Glutamatergic neuron (in vitro differentiated cells): ENCODE measurements around the gene OR10A4. TPM values are rescaled to one million over a fixed set of nuclear protein-coding genes. Genes with fewer than 3 reads are reported as not detected.
A peak's percentile ranks its signal among the peaks of the same experiment; 100 is the strongest.

Experiments
- DNase-seq: peaks from one replicate; pipeline ENCODE4 v3.0.0; 2022
- H3K27ac Mint-ChIP-seq: one replicate; pipeline ENCODE4 v1.8.0; 2020; ENCODE audit warnings: mild to moderate bottlenecking, mixed read lengths, inconsistent platforms; ENCODE audit not compliant: unreplicated experiment
- H3K27me3 Mint-ChIP-seq: one replicate; pipeline ENCODE4 v1.8.0; 2020; ENCODE audit warnings: mild to moderate bottlenecking, moderate library complexity, mixed read lengths, inconsistent platforms; ENCODE audit not compliant: unreplicated experiment
- H3K36me3 Mint-ChIP-seq: one replicate; pipeline ENCODE4 v1.8.0; 2020; ENCODE audit warnings: mild to moderate bottlenecking, mixed read lengths, inconsistent platforms; ENCODE audit not compliant: unreplicated experiment
- H3K4me1 Mint-ChIP-seq: one replicate; pipeline ENCODE4 v1.8.0; 2020; ENCODE audit warnings: mild to moderate bottlenecking, low read depth, mixed read lengths, inconsistent platforms; ENCODE audit not compliant: unreplicated experiment
- H3K4me3 Mint-ChIP-seq: one replicate; pipeline ENCODE4 v1.8.0; 2020; ENCODE audit warnings: mild to moderate bottlenecking, mixed read lengths, inconsistent platforms; ENCODE audit not compliant: unreplicated experiment
- H3K9me3 Mint-ChIP-seq: one replicate; pipeline ENCODE4 v1.8.0; 2020; ENCODE audit warnings: mild to moderate bottlenecking, moderate library complexity, mixed read lengths, inconsistent platforms; ENCODE audit not compliant: unreplicated experiment
- CTCF ChIP-seq: fragments of 200-600 bp; sonication (generic); IDR thresholded peaks from one replicate; pipeline ENCODE4 v1.5.0; 2021; ENCODE audit not compliant: partially characterized antibody, unreplicated experiment
- total RNA-seq: library from RNA; stranded (reverse); fragmentation: NEBNext Ultra II Directional; extraction: Animal tissue kit (Norgen Biotek cat#: 25700); gene quantifications from one replicate; pipeline ENCODE4 v1.2.1, GENCODE V29; 2021; ENCODE audit not compliant: unreplicated experiment

Gene OR10A4
- total RNA-seq, 1 donor from 2014 or later, result not detected

- Mint-ChIP-seq H3K27ac (peak overlapping the region; percentile 65), H3K4me1 (peaks cover 10% of the 10 kb centered on the region), H3K36me3 (peaks cover 4% of the 10 kb centered on the region), H3K9me3 (no peaks in the 10 kb centered on the region), H3K4me3 (peak overlapping the region; percentile 4), H3K27me3 (no peaks in the 10 kb centered on the region)
- no peak for DNase-seq
- TF ChIP-seq CTCF, result no peak
These were observed 19.6 kb upstream of the OR10A4 start for GRCh38 chr11:6856871-6857270.

GRCh38 chr11:6862961-6863360, 13.5 kb upstream of the OR10A4 start, which contains the start of gene OR10A2:
Gene OR10A2, plus strand, starts transcription at chr11:6863057. Its CDS starts 6,698 bp downstream, at chr11:6869755.
- DNase-seq, result no peak
- H3K4me1 Mint-ChIP-seq, result no peaks in the 10 kb centered on the region
- no peak within 1 kb of the TSS for H3K4me3 Mint-ChIP-seq
- H3K9me3 Mint-ChIP-seq, result no peaks in the 10 kb centered on the region
- H3K27me3 Mint-ChIP-seq, result no peaks in the 10 kb centered on the region
- H3K27ac Mint-ChIP-seq, result no peak within 1 kb of the TSS
- H3K36me3 Mint-ChIP-seq, result no peaks in the 10 kb centered on the region
- no peak for TF ChIP-seq CTCF

- H3K36me3 Mint-ChIP-seq, result no peaks in the 10 kb centered on the region
- H3K4me1 Mint-ChIP-seq, result no peaks in the 10 kb centered on the region
- no peak for TF ChIP-seq CTCF
- H3K27me3 Mint-ChIP-seq, result no peaks in the 10 kb centered on the region
- DNase-seq, result no peak
- no peaks in the 10 kb centered on the region for H3K9me3 Mint-ChIP-seq
- no peak overlapping the region for H3K27ac Mint-ChIP-seq
- H3K4me3 Mint-ChIP-seq, result no peak overlapping the region
These were observed 12.0 kb upstream of the OR10A4 start for GRCh38 chr11:6864438-6864837.

GRCh38 chr11:6871278-6871677, 5.1 kb upstream of the OR10A4 start:
- Mint-ChIP-seq H3K27me3 (no peaks in the 10 kb centered on the region), H3K9me3 (peaks cover 1% of the 10 kb centered on the region), H3K4me1 (no peaks in the 10 kb centered on the region), H3K4me3 (no peak overlapping the region), H3K36me3 (no peaks in the 10 kb centered on the region), H3K27ac (no peak overlapping the region)
- TF ChIP-seq CTCF, result no peak
- DNase-seq, result no peak

- no peak overlapping the region for H3K27ac Mint-ChIP-seq
- H3K4me3 Mint-ChIP-seq, result no peak overlapping the region
- no peaks in the 10 kb centered on the region for H3K4me1 Mint-ChIP-seq
- peaks cover 5% of the 10 kb centered on the region for H3K36me3 Mint-ChIP-seq
- H3K27me3 Mint-ChIP-seq, result no peaks in the 10 kb centered on the region
- TF ChIP-seq CTCF, result no peak
- no peak for DNase-seq
- H3K9me3 Mint-ChIP-seq, result peaks cover 1% of the 10 kb centered on the region
These were observed 664 bp upstream of the OR10A4 start for GRCh38 chr11:6875761-6876160.
